Stimulated activated CD4-positive, alpha-beta T cell treated with anti-CD3 and anti-CD28 coated beads, Interleukin-1b, Interleukin-23, amount 100 ng/mL, for 48 hours (primary cell): Measurements from ENCODE around the gene C3orf22.

Experiments
- DNase-seq: peaks from one replicate; pipeline ENCODE4 v3.0.0-alpha.2; 2020

The C3orf22 gene

DNA sequence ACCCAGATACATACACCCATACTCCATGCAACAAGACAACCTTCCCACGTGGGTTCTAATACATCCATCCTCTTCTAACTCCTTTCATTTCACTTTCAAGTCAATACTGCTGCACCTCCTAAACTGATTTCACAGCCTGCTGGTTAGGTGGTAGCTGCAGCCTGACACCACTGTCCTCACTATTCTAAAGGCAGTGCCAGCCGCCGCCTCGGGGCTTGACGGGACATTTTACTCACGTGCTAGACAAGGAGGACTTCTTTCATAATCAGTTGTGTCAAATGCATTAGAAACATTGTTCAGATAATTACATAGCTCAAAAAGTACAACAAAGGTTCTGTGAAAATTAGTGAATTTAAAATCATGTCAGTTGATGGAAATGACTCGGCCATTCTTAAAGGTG, 47.4 kb downstream of the C3orf22 start:
- no peak for DNase-seq

- DNase-seq, result no peak
These were observed 48.3 kb downstream of the C3orf22 start for GRCh38 chr3:126510308-126510910.

GRCh38 chr3:126509597-126510307, 49.0 kb downstream of the C3orf22 start:
- no peak for DNase-seq

- DNase-seq, result no peak
These were observed 50.2 kb downstream of the C3orf22 start for GRCh38 chr3:126508564-126508964.

- DNase-seq, result no peak
These were observed 50.8 kb downstream of the C3orf22 start for GRCh38 chr3:126507886-126508285.

DNA sequence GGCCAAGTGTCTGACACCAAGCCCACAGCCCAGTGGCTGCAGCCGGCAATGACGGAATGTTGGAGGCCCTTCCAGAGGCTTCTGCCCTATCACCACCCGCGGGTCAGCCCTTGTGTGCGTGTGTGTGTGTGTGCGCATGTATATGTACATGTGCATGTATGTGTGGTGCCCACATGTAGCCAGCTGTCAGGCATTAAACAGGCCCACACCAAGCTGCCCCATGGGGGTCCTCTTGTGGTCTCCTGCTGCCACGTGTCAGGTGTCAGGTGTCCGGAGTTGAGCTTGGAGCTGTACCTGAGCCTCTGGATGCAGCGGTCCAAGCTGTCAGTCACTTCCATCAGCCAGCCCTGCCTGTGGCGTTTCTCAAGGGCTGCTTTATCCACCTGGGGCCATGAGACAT, 55.0 kb downstream of the C3orf22 start:
- DNase-seq, result no peak

DNA sequence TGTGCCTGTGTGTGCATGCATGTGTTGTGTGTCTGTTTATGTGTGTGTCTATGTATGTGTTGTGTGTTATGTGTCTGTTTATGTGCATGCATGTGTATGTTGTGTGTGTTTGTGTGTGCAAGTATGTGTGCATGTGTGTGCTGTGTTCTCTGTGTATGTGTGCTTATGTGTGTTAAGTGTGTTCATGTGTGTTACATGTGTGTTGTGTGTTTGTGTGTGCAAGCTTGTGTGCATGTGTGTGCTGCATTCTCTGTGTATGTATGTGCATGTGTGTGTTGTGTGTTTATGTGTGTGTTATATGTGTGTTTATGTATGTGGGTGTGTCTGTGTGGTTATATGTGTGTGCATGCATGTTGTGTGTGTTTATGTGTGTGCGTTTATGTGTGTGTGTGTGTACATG, 56.1 kb downstream of the C3orf22 start:
- no peak for DNase-seq

GRCh38 chr3:126501736-126502135, 57.0 kb downstream of the C3orf22 start:
- no peak for DNase-seq

GRCh38 chr3:126501054-126501453, 57.7 kb downstream of the C3orf22 start:
- DNase-seq, result no peak

DNA sequence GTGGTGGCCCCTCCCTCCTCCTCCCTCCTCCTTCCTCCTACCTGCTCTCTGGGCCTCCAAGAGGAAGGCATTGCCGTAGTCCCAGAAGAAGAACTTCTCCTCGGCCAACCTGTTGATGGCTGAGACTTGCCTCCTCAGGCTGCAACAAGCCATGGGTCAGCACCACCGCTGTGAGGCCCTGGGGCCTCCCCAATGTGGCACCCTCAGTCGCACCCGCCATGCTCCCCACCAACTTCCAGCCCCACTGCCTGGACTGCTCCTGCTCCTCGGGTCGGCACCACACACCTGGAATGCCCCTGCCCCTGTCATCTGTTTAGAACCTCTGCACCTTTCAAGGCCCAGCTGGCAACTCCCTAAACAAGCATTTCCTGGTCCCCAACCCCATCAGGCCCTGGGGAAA, 58.7 kb downstream of the C3orf22 start:
- DNase-seq, result no peak
